Measurements from ENCODE around the gene TCF12. TPM values are rescaled to one million over a fixed set of nuclear protein-coding genes. Genes with fewer than 3 reads are reported as not detected.
"Not testable (repeated sequence)": the region's sequence is repeated elsewhere in the genome, so short reads cannot be mapped to it uniquely, and the experiment has no call there.

TCF12 gene
- polyA plus RNA-seq, 3 donors from 2014 or later, result 34.7 to 79.4 (median 57.6) TPM

DNA sequence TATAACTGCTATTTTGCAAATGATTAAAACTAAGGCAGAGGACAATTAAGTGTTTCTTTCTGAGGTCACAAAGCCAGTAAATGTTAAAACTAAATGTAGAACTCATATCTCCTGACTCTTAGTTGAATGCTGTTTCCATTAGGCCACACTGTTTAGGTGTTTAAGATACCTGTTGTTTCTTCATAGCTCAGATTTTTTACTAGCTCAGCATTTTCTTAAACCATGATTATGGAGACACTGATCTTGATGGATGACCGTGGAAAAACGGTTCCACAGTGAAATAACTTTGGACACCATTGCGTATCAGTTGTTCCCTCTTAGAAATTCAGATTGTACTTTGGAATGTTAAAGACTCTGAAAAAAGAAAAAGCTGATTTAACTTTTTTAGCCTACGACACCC is 177.5 kb downstream of the TCF12 start:
- no peak overlapping the region for H3K27ac Mint-ChIP-seq
- H3K9me3 Mint-ChIP-seq, result no peaks in the 10 kb centered on the region
- H3K27me3 Mint-ChIP-seq (ENCODE audit: low read depth in 3 of 3), result no peaks in the 10 kb centered on the region
- peaks cover 11 to 27% of the 10 kb centered on the region in 2 donors for H3K4me1 Mint-ChIP-seq
- peaks cover 4 to 7% (median 6%) of the 10 kb centered on the region in 3 donors for H3K36me3 Mint-ChIP-seq
- DNase-seq, result no peak
- no peak overlapping the region for H3K4me3 Mint-ChIP-seq

- H3K27ac Mint-ChIP-seq, result no peak overlapping the region
- no peaks in the 10 kb centered on the region for H3K27me3 Mint-ChIP-seq (ENCODE audit: low read depth in 3 of 3)
- H3K4me3 Mint-ChIP-seq, result no peak overlapping the region
- H3K4me1 Mint-ChIP-seq, result peaks cover 6 to 18% of the 10 kb centered on the region in 2 donors
- no peak for DNase-seq
- peaks cover 0 to 7% (median 4%) of the 10 kb centered on the region in 3 donors for H3K36me3 Mint-ChIP-seq
- no peaks in the 10 kb centered on the region for H3K9me3 Mint-ChIP-seq
Measured at GRCh38 chr15:57097246-57097645, 178.8 kb downstream of the TCF12 start.

DNA sequence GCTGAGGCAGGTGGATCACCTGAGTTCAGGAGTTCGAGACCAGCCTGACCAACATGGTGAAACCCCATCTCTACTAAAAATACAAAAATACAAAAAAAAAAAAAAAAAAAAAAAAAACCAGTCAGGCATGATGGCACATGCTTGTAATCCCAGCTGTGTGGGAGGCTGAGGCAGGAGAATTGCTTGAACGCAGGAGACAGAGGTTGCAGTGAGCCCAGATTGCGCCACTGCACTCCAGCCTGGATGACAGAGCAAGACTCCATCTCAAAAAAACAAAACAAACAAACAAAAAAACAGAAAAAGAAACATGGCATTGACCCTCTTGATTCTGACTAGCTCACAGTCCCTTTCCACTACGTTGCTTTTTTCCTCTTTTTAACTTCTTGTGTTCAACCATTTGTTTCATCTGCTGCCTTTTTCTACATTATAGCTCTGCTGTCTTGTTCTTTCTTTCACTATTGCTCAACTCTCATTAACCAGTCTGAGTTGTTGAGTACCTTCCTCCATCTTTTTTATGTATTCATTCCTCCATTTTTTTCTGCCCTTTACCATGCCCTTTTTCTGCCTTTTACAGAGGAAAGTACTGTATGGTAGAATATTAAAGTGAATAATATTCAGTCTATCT is 179.6 kb downstream of the TCF12 start:
- H3K4me3 Mint-ChIP-seq; DNase-seq; H3K9me3 Mint-ChIP-seq; H3K36me3 Mint-ChIP-seq; H3K27me3 Mint-ChIP-seq (ENCODE audit: low read depth in 3 of 3): not testable (repeated sequence)
- Mint-ChIP-seq H3K4me1 (peaks cover 2 to 12% of the 10 kb centered on the region in 2 donors), H3K27ac (peak overlapping the region in 1 of 6 donors; percentile 11)

DNA sequence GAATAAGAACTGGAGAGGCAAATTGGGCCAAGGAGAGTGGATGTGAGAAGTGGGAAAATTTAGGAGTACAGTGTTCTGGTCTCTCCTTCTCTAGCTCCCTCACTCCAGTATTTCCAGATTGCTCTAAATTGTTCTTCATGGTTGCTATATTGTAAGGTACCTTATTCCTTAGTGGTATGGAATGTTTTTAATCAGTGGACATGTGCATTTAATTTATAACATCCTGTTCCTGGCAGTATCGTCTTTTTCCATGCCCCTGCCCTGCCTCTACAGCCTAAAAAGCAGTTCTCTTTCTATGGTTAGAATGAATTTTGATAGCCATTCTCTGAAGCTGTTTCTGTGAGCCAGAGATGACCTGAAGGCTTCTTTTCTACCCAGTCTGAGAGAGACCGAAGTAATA is 180.5 kb downstream of the TCF12 start:
- Mint-ChIP-seq H3K9me3 (no peaks in the 10 kb centered on the region), H3K36me3 (peaks cover 0 to 5% (median 1%) of the 10 kb centered on the region in 3 donors), H3K27me3 (ENCODE audit: low read depth in 3 of 3) (peaks cover 0 to 1% (median 0%) of the 10 kb centered on the region in 3 donors), H3K4me3 (no peak overlapping the region), H3K27ac (no peak overlapping the region), H3K4me1 (peaks cover 2 to 12% of the 10 kb centered on the region in 2 donors)
- DNase-seq, result no peak

DNA sequence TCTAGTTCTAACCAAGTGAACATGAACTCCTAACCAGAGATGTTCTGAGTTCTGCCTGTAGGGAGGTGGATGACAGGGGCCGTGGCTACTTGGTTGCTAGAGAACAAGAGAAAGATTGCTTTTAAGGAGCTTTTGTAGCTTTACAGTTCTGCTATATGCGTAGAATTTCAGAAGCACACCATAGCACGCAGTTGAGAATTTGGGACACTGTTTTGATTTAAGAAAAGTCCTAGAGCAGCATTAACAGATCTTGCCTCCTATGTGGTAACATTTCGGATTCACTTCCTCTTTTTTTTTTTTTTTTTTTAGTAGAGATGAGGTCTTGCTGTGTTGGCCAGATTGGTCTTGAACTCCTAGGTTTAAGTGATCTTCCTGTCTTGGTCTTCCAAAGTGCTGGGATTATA is 181.7 kb downstream of the TCF12 start:
- Mint-ChIP-seq H3K4me3 (no peak overlapping the region), H3K9me3 (no peaks in the 10 kb centered on the region), H3K27ac (peak overlapping the region in 1 of 6 donors; percentile 24), H3K36me3 (peaks cover 0 to 8% (median 3%) of the 10 kb centered on the region in 3 donors), H3K27me3 (ENCODE audit: low read depth in 3 of 3) (peaks cover 0 to 1% (median 0%) of the 10 kb centered on the region in 3 donors), H3K4me1 (peaks cover 2 to 7% of the 10 kb centered on the region in 2 donors)
- DNase-seq, result no peak

DNA sequence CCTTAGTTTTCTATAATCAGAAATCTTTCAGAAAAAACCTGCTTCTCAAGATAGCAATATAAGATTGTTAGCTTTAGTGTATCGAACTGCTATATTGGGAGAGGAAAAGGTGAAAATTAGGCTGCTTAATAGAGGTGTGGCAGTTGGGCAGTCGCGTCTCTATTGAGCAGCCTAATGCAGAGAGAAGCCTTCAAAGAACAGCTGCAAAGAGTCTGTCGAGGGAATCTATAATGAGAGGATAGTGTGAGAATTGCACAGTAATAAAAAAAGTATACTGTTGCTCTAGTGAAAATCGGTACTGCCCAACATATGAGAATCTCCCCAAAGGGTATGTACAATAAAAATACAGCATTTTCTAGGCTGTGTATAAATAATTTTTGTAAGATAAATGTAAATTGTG is 184.4 kb downstream of the TCF12 start:
- Mint-ChIP-seq H3K27me3 (ENCODE audit: low read depth in 3 of 3) (peaks cover 0 to 1% (median 0%) of the 10 kb centered on the region in 3 donors), H3K9me3 (no peaks in the 10 kb centered on the region), H3K36me3 (peaks cover 0 to 15% (median 3%) of the 10 kb centered on the region in 3 donors), H3K27ac (no peak overlapping the region), H3K4me1 (peaks cover 2 to 7% of the 10 kb centered on the region in 2 donors), H3K4me3 (no peak overlapping the region)
- DNase-seq, result no peak

GRCh38 chr15:57108296-57108695 is 189.9 kb downstream of the TCF12 start:
- Mint-ChIP-seq H3K4me3 (no peak overlapping the region), H3K4me1 (peaks cover 4 to 22% of the 10 kb centered on the region in 2 donors), H3K27me3 (ENCODE audit: low read depth in 3 of 3) (no peaks in the 10 kb centered on the region), H3K27ac (no peak overlapping the region), H3K9me3 (no peaks in the 10 kb centered on the region), H3K36me3 (peaks cover 0 to 11% (median 3%) of the 10 kb centered on the region in 3 donors)
- DNase-seq, result no peak

DNA sequence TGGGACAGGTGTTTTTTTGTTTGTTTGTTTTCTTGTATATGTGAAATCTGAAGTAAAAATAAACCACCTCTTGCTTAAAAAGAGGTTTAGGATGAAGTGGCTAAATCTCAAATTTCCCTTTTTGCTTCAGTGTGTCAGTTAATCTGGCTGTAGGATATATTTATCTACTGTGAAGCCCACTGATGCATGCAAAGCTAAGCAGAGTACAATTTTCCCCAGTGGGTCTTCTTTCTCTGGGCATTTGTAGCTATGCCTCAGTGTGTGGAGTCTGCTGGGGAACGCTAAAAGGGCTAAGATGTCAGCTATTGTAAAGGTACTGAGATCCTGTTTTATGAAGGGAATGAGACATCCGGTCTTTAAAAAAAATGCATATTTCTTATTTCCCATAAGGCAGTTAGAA is 190.6 kb downstream of the TCF12 start:
- DNase-seq, result no peak
- Mint-ChIP-seq H3K36me3 (peaks cover 0 to 8% (median under 1%) of the 10 kb centered on the region in 3 donors), H3K27me3 (ENCODE audit: low read depth in 3 of 3) (no peaks in the 10 kb centered on the region), H3K4me3 (no peak overlapping the region), H3K9me3 (no peaks in the 10 kb centered on the region), H3K4me1 (peaks cover 4 to 22% of the 10 kb centered on the region in 2 donors), H3K27ac (no peak overlapping the region)

GRCh38 chr15:57111002-57111401 is 192.6 kb downstream of the TCF12 start:
- no peaks in the 10 kb centered on the region for H3K9me3 Mint-ChIP-seq
- H3K36me3 Mint-ChIP-seq, result peaks cover 0 to 2% (median 0%) of the 10 kb centered on the region in 3 donors
- no peak for DNase-seq
- no peak overlapping the region for H3K27ac Mint-ChIP-seq
- peaks cover 0 to 1% (median 0%) of the 10 kb centered on the region in 3 donors for H3K27me3 Mint-ChIP-seq (ENCODE audit: low read depth in 3 of 3)
- H3K4me1 Mint-ChIP-seq, result peaks cover 4 to 22% of the 10 kb centered on the region in 2 donors
- H3K4me3 Mint-ChIP-seq, result no peak overlapping the region

DNA sequence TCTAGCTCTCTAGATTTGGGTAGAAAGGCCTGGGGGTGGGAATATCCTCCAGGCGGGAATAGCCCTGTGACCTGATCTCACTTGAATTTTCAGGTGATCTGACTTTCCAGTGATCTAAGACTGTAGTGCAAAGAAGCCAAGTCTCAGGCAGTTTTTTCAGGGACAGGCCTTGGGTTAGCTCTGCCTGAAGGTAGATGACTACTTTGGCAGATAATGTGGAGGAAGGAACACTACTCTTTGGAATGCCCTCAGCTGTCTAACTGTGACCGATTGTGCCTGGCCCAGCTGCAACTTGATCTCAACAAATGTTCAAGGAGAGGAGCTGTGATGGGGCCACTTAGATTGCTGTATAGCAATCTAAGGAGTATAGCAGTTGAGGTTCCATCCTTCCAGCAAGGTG is 193.7 kb downstream of the TCF12 start:
- H3K4me1 Mint-ChIP-seq, result peaks cover 4 to 22% of the 10 kb centered on the region in 2 donors
- no peak for DNase-seq
- H3K27me3 Mint-ChIP-seq (ENCODE audit: low read depth in 3 of 3), result peaks cover 0 to 1% (median 0%) of the 10 kb centered on the region in 3 donors
- no peak overlapping the region for H3K4me3 Mint-ChIP-seq
- H3K36me3 Mint-ChIP-seq, result no peaks in the 10 kb centered on the region
- no peaks in the 10 kb centered on the region for H3K9me3 Mint-ChIP-seq
- no peak overlapping the region for H3K27ac Mint-ChIP-seq

DNA sequence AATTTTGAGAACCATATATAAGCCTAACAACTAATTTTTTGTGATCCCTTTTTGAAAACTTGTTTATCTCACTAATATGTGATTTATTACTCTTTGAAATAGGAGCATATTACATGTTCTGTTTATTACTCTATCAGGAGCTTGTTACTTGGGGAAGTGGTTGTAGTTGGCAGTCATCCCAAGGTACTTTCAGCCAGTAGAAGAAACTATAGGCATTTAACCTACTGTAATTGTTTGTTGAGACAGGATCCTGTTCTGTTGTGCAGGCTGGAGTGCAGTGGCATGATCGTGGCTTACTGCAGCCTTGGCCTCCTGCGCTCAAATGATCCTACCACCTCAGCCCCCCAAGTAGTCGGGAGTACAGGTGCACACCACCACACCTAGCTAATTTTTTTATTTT is 195.6 kb downstream of the TCF12 start:
- Mint-ChIP-seq H3K36me3 (no peaks in the 10 kb centered on the region), H3K27ac (no peak overlapping the region), H3K4me1 (peaks cover 13 to 31% of the 10 kb centered on the region in 2 donors), H3K27me3 (ENCODE audit: low read depth in 3 of 3) (peaks cover 0 to 1% (median 0%) of the 10 kb centered on the region in 3 donors), H3K9me3 (no peaks in the 10 kb centered on the region), H3K4me3 (no peak overlapping the region)
- DNase-seq, result no peak

DNA sequence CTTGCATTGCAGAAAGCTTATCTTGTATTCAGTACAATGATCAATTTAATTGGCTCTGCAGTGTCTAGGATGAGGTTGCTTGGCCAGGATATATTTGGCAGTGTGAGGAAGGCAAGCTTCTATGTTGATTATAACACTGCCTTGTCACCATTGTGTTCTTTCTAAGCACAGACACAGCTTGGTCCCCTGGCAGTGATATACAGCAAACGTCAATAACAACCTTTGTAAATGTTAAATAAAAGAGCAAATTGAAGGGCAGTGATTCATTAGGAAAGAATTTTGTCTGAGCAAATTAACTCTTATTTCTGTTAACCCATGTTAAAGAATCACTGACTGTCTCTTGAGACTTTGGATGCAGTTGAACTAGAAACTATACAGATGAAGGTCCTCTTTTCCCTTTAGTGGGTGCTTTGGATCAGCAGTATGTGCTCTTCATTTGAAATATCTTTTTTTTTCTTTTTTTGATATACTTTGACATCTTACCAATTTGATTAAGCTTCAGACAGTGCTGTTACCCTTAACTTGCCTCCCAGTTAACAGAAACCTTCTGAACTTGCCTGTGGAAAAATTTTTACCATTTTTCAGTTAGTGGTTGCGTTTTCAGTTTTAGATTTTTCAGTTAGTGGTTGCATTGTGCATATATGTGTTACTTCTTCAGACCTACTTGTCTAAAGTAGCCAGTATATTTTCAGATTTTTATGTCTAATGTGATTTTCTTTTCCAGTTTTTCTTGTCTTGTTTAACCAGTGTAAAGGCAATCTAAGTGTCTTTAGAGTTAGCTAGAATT is 199.8 kb downstream of the TCF12 start:
- peaks cover 0 to 1% (median 0%) of the 10 kb centered on the region in 3 donors for H3K27me3 Mint-ChIP-seq (ENCODE audit: low read depth in 3 of 3)
- peaks cover 14 to 43% of the 10 kb centered on the region in 2 donors for H3K4me1 Mint-ChIP-seq
- H3K9me3 Mint-ChIP-seq, result no peaks in the 10 kb centered on the region
- no peak for DNase-seq
- peak overlapping the region in 1 of 5 donors; percentile 3 for H3K4me3 Mint-ChIP-seq
- peak overlapping the region in 1 of 6 donors; percentile 44 for H3K27ac Mint-ChIP-seq
- no peaks in the 10 kb centered on the region for H3K36me3 Mint-ChIP-seq

DNA sequence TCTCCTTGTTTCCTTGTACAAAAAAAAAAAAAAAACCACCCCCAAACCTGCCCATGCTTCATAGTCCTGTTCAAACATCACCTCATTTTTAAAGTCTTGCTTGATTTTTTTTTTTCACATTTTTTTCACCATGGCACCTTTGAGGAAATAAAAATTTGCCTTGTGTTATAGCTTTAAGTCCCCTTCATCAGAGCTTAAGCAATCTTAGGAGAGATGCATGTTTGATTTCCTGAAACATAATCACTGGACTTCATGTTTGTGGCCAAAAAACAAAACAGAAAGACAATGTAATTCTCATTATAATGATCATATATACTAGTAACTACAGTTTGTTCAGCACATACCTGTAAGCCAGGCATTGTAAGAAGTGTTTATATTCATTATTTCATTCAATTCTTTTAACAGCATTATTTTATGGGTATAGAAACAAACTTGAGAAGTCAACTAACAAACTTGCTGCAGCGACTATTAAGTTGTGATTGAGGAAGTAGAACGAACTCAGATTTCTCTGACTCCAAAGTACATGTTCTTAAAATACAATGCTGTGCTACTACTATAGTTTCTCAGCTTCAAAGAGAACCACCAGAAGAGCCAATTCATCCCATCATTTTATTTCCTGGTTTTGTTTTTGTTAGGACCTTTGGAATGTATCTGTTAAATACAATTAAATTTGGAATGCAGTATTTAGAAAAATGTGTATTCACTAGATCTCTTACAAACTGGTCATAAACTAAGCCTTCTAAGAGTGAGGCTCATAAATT is 203.8 kb downstream of the TCF12 start:
- no peaks in the 10 kb centered on the region for H3K9me3 Mint-ChIP-seq
- H3K4me3 Mint-ChIP-seq, result peak overlapping the region in 1 of 5 donors; percentile 31

More for the DNA sequence above, 203.8 kb downstream of the TCF12 start:
- H3K4me1 Mint-ChIP-seq, result peaks cover 14 to 43% of the 10 kb centered on the region in 2 donors
- H3K27ac Mint-ChIP-seq, result peak overlapping the region in 1 of 6 donors; percentile 23
- peaks cover 4 to 8% (median 5%) of the 10 kb centered on the region in 3 donors for H3K36me3 Mint-ChIP-seq
- DNase-seq, result no peak
- H3K27me3 Mint-ChIP-seq (ENCODE audit: low read depth in 3 of 3), result no peaks in the 10 kb centered on the region
